Memory B cell (primary cell): ENCODE results near the gene RRAD.
A peak's percentile ranks its signal among the peaks of the same experiment; 100 is the strongest.

Source experiments
- ATAC-seq: fragments of 150-1000 bp; cut with Tn5 transposase; 2 replicates; pipeline ENCODE4 v1.10.0; 2021; ENCODE audit warnings: low read depth, mild to moderate bottlenecking, moderate library complexity
- DNase-seq, 2 donors: peaks; one replicate each; pipeline ENCODE4 v3.0.0; 2022; ENCODE audit warnings: low spot score in 2 of 2
- H3K27ac Mint-ChIP-seq: one replicate; pipeline ENCODE4 v1.8.0; 2022; ENCODE audit warnings: mild to moderate bottlenecking, moderate library complexity, mixed read lengths
- H3K27me3 Mint-ChIP-seq: one replicate; pipeline ENCODE4 v1.8.0; 2022; ENCODE audit warnings: mixed read lengths
- H3K36me3 Mint-ChIP-seq: one replicate; pipeline ENCODE4 v1.8.0; 2022; ENCODE audit warnings: mild to moderate bottlenecking, mixed read lengths
- H3K4me1 Mint-ChIP-seq: one replicate; pipeline ENCODE4 v1.8.0; 2022; ENCODE audit warnings: mixed read lengths
- H3K4me3 Mint-ChIP-seq: one replicate; pipeline ENCODE4 v1.8.0; 2022; ENCODE audit warnings: mild to moderate bottlenecking, moderate library complexity, mixed read lengths
- H3K9me3 Mint-ChIP-seq: one replicate; pipeline ENCODE4 v1.8.0; 2022; ENCODE audit warnings: mixed read lengths

Gene RRAD

DNA sequence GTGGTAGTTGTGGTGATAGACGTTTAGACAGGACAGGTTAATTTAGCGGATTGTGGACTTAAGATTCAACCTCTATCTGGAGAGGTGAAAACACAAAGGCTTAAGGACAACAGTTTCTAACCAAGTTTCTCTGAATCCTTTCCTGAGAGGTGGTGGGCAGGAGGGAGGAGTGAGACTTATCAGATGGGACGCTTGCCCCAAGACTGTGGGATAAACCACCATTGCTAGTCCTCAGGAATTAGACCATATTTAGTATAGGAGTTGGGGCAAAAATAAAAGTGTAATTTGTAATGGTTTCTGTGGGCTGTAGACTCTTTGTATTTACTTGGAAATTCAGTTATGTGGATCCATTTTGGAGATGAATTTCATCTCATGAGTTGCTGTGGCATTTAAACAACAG lies 38.4 kb downstream of the RRAD start:
- H3K4me1 Mint-ChIP-seq = peaks cover 4% of the 10 kb centered on the region
- no peaks in the 10 kb centered on the region for H3K27me3 Mint-ChIP-seq
- no peaks in the 10 kb centered on the region for H3K9me3 Mint-ChIP-seq
- peaks cover 13% of the 10 kb centered on the region for H3K36me3 Mint-ChIP-seq
- no peak for DNase-seq
- no peak for ATAC-seq
- H3K4me3 Mint-ChIP-seq = no peak overlapping the region
- H3K27ac Mint-ChIP-seq = no peak overlapping the region

- ATAC-seq = no peak
- H3K27ac Mint-ChIP-seq = no peak overlapping the region
- H3K4me1 Mint-ChIP-seq = peaks cover 4% of the 10 kb centered on the region
- no peak for DNase-seq
- H3K27me3 Mint-ChIP-seq = no peaks in the 10 kb centered on the region
- no peaks in the 10 kb centered on the region for H3K9me3 Mint-ChIP-seq
- peaks cover 13% of the 10 kb centered on the region for H3K36me3 Mint-ChIP-seq
- H3K4me3 Mint-ChIP-seq = no peak overlapping the region
Measured at GRCh38 chr16:66886321-66886720, 39.0 kb downstream of the RRAD start.

GRCh38 chr16:66885491-66885890 lies 39.8 kb downstream of the RRAD start:
- Mint-ChIP-seq H3K9me3 (no peaks in the 10 kb centered on the region), H3K27me3 (no peaks in the 10 kb centered on the region), H3K36me3 (peaks cover 13% of the 10 kb centered on the region), H3K4me3 (no peak overlapping the region), H3K4me1 (peaks cover 4% of the 10 kb centered on the region), H3K27ac (no peak overlapping the region)
- ATAC-seq = no peak
- no peak for DNase-seq

- H3K36me3 Mint-ChIP-seq = peaks cover 10% of the 10 kb centered on the region
- H3K27me3 Mint-ChIP-seq = no peaks in the 10 kb centered on the region
- no peak overlapping the region for H3K4me3 Mint-ChIP-seq
- no peak overlapping the region for H3K27ac Mint-ChIP-seq
- ATAC-seq (no peak), DNase-seq (no peak)
- no peaks in the 10 kb centered on the region for H3K9me3 Mint-ChIP-seq
- H3K4me1 Mint-ChIP-seq = peaks cover 9% of the 10 kb centered on the region
Measured at GRCh38 chr16:66882702-66883101, 42.6 kb downstream of the RRAD start.

DNA sequence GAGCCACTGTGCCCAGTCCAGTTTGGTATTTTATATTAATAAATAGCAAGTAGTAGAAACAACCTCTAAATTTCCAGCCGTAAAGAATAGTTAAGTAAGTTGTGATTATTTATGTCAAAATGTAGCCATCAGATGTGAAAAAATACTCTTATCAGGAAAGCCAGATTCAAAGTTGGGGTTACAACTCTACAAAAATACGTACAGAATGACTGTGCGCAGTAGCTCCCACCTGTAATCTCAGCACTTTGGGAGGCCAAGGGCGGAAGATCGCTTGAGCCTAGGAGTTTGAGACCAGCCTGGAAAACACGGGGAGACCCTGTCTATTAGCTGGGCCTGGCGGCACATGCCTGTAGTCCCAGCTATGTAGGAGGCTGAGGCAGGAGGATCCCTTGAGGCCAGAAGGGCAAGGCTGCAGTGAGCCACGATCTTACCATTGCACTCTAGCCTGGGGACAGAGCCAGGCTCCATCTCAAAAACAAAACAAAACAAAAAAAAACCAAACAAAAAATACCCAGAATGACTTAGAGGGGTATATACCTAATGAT lies 43.3 kb downstream of the RRAD start:
- Mint-ChIP-seq H3K4me3 (peak overlapping the region; percentile 21), H3K9me3 (no peaks in the 10 kb centered on the region), H3K27me3 (no peaks in the 10 kb centered on the region), H3K4me1 (peaks cover 9% of the 10 kb centered on the region), H3K27ac (no peak overlapping the region), H3K36me3 (peaks cover 10% of the 10 kb centered on the region)
- DNase-seq (no peak), ATAC-seq (no peak)

DNA sequence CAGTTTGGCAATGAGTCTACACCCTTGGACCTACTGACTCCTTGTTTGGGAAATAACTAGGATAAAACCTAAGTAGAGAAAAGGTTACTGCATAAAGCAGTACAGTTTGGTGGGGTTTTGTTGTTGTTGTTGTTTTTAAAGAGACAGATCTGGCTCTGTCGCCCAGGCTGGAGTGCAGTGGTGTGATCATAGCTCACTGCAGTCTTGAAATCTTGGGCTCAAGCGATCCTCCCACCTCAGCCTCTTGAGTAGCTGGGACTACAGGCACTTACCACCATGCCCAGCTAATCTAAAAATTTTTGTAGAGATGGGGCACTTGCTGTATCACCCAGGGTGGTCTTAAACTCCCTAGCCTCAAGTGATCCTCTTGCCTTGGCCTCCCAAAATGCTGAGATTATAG lies 43.8 kb downstream of the RRAD start:
- no peaks in the 10 kb centered on the region for H3K9me3 Mint-ChIP-seq
- ATAC-seq (no peak), DNase-seq (no peak)
- peaks cover 9% of the 10 kb centered on the region for H3K4me1 Mint-ChIP-seq
- H3K27ac Mint-ChIP-seq = no peak overlapping the region
- H3K36me3 Mint-ChIP-seq = peaks cover 10% of the 10 kb centered on the region
- peak overlapping the region; percentile 39 for H3K4me3 Mint-ChIP-seq
- no peaks in the 10 kb centered on the region for H3K27me3 Mint-ChIP-seq

- DNase-seq (no peak), ATAC-seq (peak; percentile 2)
- Mint-ChIP-seq H3K36me3 (peaks cover 10% of the 10 kb centered on the region), H3K27ac (no peak overlapping the region), H3K27me3 (no peaks in the 10 kb centered on the region), H3K9me3 (peaks cover 2% of the 10 kb centered on the region), H3K4me3 (peak overlapping the region; percentile 100), H3K4me1 (peaks cover 9% of the 10 kb centered on the region)
Measured at GRCh38 chr16:66881014-66881417, 44.3 kb downstream of the RRAD start.

GRCh38 chr16:66880288-66881013 lies 44.9 kb downstream of the RRAD start, which contains the start of gene PDP2:
PDP2 (plus strand) TSS chr16:66880515; CDS start chr16:66884285, 3,770 bp downstream.
- peaks cover 8% of the 10 kb centered on the region for H3K4me1 Mint-ChIP-seq
- peak; percentile 85 to 88 for DNase-seq
- peaks cover 5% of the 10 kb centered on the region for H3K36me3 Mint-ChIP-seq

DNA sequence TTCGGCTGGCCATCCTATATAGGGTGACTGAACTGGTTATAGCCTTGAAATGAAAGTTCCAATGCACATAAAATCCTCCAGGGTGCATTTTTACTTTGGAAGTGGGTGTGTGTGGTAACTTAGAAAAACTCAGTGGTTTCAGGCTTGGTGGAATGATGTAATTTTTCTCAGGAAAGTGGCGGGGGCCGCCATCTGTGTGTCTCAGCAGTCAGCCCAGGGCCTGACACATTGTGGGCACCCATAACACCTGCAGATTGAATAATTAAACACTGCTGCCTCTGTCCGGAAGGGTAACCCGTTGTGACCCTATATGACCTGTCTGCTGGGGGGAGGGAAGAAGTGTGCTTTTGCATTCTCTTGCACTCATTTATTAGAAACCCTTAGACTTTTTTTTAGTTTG lies 47.3 kb downstream of the RRAD start:
- no peak overlapping the region for H3K27ac Mint-ChIP-seq
- DNase-seq (no peak), ATAC-seq (no peak)

More at GRCh38 chr16:66880288-66881013, 44.9 kb downstream of the RRAD start, which contains the start of gene PDP2:
- peaks cover 2% of the 10 kb centered on the region for H3K9me3 Mint-ChIP-seq
- H3K27ac Mint-ChIP-seq = peak within 1 kb of the TSS; percentile 82
- H3K4me3 Mint-ChIP-seq = peak within 1 kb of the TSS; percentile 100
- no peaks in the 10 kb centered on the region for H3K27me3 Mint-ChIP-seq
- ATAC-seq = peak; percentile 98

DNA sequence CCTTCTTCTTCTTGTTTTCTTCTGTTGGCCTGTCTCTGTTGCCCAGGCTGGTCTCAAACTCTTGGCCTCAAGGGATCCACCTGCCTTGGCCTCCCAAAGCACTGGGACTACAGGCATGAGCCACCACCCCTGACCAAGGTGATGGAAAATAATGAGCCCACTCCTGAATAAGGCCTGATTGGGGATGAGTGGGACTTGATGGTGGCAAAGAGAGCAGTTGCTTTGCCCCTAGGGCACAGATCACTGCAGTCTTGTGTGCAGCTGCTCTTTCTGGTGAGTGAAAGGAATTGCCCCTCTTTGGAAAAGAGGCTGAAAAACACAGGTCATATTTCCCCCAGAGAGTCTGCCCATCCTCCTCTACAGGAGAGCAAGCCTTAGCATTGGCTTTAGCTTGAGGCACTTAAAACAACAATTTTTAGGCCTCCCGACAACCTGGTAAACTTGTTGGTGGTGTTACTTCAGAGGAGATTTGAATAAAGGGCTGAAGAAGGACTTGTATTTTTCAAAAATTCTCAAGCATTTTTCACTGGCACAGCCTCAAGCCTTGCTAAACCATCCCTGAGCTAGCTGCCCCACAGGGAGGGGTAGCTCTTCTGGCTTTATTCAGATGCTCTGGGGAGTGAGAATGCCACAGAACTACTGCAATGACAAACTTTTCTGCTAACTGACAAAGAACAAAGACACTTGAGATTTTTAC lies 51.1 kb downstream of the RRAD start:
- no peak for ATAC-seq
- Mint-ChIP-seq H3K27me3 (peaks cover 1% of the 10 kb centered on the region), H3K4me1 (peaks cover 11% of the 10 kb centered on the region), H3K36me3 (no peaks in the 10 kb centered on the region), H3K27ac (no peak overlapping the region), H3K9me3 (peaks cover 2% of the 10 kb centered on the region), H3K4me3 (peak overlapping the region; percentile 46)
- no peak for DNase-seq

More for the DNA sequence above, 47.3 kb downstream of the RRAD start:
- Mint-ChIP-seq H3K4me1 (peaks cover 13% of the 10 kb centered on the region), H3K4me3 (no peak overlapping the region), H3K9me3 (peaks cover 2% of the 10 kb centered on the region), H3K36me3 (no peaks in the 10 kb centered on the region), H3K27me3 (peaks cover 1% of the 10 kb centered on the region)

- Mint-ChIP-seq H3K9me3 (peaks cover 2% of the 10 kb centered on the region), H3K4me1 (peaks cover 11% of the 10 kb centered on the region), H3K36me3 (no peaks in the 10 kb centered on the region), H3K27me3 (peaks cover 1% of the 10 kb centered on the region), H3K4me3 (no peak overlapping the region), H3K27ac (peak overlapping the region; percentile 49)
- DNase-seq = no peak
- ATAC-seq = no peak
Measured at GRCh38 chr16:66873685-66874055, 51.7 kb downstream of the RRAD start.

DNA sequence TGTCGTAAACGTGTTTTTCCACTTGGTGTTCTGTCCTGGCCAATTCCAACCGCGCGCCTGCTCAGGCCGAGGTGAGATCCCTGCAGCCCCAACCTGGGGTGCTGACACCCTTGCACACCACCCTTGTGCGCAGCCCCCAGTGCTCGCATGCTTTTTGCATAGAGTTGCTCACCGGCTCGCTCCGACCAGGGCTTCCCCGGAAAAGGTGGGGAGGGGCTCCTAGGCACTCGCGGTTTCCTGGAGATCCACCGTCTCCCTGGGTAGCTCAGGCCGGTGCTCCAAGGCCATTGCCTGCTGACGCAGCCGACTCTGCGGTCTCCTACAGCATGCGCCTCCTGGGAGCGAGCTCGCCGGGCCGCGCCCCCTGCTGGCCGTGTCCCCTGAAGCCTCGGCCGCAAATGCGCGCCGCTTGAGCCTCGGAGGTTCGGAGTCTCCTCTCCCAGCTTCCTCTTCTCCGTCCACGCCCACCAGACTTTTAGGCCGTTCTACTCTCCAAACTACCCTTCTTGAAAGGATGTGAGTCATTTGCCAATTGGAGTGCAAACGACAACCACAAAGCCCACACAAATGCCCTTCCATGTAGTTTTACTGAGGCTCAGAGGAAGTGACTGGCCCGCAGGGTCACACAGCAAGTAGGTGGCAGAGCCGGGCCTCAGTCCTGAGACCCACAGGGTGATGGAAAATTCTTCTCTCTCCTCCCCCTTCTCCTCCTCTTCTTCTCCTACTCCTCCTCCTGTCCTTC lies 52.2 kb downstream of the RRAD start:
- DNase-seq (peak; percentile 84 to 87), ATAC-seq (peak; percentile 95)
- Mint-ChIP-seq H3K36me3 (no peaks in the 10 kb centered on the region), H3K27me3 (peaks cover 1% of the 10 kb centered on the region), H3K27ac (peak overlapping the region; percentile 49), H3K4me3 (peak overlapping the region; percentile 83), H3K9me3 (peaks cover 2% of the 10 kb centered on the region), H3K4me1 (peaks cover 11% of the 10 kb centered on the region)

- H3K27me3 Mint-ChIP-seq = peaks cover 3% of the 10 kb centered on the region
- DNase-seq (no peak), ATAC-seq (no peak)
- peaks cover 13% of the 10 kb centered on the region for H3K4me1 Mint-ChIP-seq
- H3K36me3 Mint-ChIP-seq = no peaks in the 10 kb centered on the region
- H3K9me3 Mint-ChIP-seq = peaks cover 2% of the 10 kb centered on the region
- H3K4me3 Mint-ChIP-seq = peak overlapping the region; percentile 83
- no peak overlapping the region for H3K27ac Mint-ChIP-seq
Measured at GRCh38 chr16:66872559-66872942, 52.8 kb downstream of the RRAD start.

DNA sequence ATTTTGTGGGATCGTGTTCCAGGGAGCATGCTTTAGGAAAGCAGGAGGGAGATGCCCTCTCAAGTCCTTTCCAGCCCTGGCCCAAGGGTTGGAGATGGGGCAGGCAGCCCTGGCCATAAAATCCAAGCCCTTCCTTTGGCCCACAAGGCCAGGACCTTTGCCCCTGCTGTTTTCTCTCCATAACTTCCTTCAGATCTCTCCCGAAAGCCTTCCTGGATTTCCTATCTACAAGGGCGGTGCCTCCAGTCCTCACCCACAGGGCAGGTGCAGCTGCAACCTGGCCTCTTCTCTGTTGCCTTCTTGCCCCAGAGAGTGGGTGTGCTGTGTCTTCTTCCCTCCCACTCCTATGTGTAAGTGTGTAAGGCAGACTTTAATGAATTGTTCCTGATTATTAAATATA lies 53.5 kb downstream of the RRAD start:
- Mint-ChIP-seq H3K9me3 (peaks cover 2% of the 10 kb centered on the region), H3K4me1 (peaks cover 13% of the 10 kb centered on the region), H3K27ac (no peak overlapping the region), H3K36me3 (no peaks in the 10 kb centered on the region), H3K27me3 (peaks cover 3% of the 10 kb centered on the region), H3K4me3 (no peak overlapping the region)
- no peak for ATAC-seq
- DNase-seq = no peak
